GM21576 (cell line): Measurements from ENCODE around the gene TLDC2.
A peak's percentile ranks its signal among the peaks of the same experiment; 100 is the strongest.
"Not testable (repeated sequence)": the region's sequence is repeated elsewhere in the genome, so short reads cannot be mapped to it uniquely, and the experiment has no call there.

ENCODE experiments used
- ATAC-seq: cut with Tn5 transposase; IDR thresholded peaks from one replicate; pipeline ENCODE4 v1.9.1; 2021; ENCODE audit warnings: mild to moderate bottlenecking, moderate library complexity; ENCODE audit not compliant: unreplicated experiment

Gene TLDC2

DNA sequence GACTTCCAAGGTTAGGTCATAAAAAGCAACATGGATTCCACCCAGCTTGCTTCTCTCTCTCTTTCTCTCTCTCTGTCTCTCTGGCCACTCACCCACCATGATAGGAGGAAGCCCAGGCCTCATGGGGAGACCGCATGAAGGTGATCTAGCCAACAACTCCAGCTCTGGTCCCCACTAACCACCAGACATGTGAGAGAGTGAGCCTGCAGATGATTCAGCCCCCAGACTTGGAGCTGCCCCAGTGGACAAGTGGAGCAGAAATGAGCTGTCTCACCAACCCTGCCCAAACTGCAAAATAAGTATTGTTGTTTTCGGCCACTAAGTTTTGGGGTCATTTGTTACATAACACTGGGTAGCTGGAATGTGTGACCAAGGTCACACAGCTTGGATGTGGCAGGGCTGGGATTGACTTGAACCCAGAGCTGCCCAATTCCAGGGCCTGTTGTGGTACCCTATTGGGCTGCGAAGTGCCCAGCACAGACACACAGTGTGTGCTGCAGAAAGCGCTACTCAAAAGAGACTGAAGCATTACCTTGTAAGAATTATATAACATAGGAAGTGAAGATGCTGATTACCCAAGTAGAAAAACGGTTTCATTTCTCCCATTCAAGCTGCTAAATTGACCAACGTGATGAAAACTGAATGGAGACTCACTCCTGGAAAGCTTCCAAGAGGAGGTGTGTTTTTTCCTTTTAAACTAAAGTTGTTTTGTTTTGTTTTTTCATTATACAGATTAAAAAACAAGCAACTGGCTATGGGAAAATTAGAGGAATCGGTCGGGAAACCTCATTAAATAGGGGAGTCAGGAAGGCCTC, 9.1 kb upstream of the TLDC2 start:
- no peak for ATAC-seq

DNA sequence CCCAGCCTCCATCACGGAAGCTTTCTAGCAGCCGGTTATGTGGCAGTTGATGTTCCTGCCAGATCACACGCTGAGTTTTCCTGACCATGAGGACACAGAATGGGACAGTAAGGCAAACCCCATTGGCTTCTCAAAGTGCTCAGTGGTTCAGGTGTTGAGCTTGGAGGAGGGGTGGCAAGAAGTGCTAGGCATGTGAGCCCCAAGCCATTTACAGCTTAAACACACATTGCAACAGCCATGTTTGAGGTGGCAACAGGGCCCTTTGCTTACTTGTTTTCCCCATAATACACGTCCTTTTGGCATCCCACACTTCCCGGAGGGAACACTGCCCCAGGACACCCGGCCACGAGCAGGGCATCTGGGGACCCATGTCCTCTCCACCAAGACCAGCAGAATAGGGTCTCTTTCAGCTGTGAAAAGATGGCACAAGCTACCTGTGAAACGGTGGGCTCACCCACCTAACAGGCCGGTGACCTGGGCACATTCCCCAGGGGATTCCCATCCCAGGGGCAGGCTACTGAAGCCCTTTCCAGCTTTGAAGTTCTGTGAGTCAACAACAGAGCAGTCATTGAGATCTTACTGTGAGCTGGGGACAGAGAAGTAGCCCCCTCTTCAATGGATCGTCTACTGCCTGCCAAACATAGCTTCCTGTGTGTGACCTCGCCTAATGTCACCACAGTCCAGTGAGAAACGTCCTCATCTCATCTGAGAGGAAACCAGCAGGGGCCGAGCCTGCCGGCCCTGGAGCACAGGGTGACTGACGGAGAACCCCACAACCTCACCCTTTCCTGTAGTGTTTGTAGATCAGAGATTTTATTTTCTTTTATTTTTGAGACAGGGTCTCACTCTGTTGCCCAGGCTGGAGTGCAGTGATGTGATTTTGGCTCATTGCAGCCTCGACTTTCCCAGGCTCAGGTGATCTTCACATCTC, 4.0 kb upstream of the TLDC2 start:
- no peak for ATAC-seq

- no peak for ATAC-seq
Measured at GRCh38 chr20:36872852-36873251, 3.1 kb upstream of the TLDC2 start.

DNA sequence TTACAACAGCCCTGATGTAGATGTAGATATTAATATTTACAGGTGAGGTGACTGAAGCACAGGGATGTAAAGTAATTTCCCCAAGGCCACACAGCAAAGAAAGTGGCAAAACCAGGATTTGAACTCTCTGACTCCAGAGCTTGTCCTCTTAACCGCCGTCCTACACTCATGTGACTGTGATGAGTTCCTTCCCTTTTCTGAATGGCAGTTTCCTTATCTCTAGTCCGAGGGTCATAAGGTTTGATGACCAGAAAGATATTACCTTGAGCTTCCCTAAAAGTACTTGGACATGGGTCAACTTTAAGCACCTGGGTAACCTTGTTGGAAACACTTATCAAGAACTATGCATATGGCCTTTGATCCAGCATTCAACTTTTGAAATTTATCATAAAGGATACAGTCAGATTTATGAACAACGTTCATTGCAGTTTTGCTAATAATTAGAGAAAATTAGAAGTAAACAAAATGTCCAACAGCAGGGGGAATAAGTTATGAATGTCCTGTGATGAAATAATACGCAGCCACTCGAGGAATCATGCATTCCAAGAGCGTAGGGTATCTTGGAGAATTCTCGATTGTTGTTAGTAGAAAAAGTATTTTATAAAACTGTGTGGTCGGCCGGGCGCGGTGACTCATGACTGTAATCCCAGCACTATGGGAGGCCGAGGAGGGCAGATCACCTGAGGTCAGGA, 2.3 kb upstream of the TLDC2 start:
- ATAC-seq: no peak

DNA sequence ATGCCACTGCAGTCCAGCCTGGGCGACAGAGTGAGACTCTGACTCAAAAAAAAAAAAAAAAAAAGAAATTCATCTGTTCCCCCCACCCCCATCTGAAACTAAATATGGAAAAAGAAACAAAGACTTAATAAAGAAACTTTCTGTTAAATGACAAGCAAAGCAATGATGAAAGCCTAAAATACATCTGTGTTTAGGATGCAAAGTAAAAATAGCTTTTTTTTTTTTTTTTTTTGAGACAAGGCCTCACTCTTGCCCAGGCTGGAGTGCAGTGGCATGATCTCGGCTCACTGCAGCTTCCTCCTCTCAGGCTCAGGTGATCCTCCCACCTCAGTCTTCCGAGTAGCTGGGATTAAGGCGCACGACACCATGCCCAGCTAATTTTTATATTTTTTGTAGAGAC, 845 bp upstream of the TLDC2 start:
- not testable (repeated sequence) for ATAC-seq

DNA sequence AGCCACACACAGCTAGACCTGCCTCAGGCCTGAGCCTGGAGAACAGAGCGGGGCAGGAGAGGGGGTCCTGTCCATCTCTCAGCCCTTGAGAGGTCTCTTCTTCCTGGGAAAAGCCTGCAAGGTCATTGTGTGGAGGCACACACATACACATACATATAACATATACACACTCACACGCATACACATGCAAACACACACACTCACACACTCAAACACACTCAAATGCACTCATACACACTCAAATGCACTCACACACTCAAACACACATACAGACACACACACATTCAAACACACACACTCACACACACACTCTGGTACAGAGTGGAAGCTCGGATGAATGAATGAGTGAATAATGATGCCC, 515 bp downstream of the TLDC2 start:
- no peak for ATAC-seq

DNA sequence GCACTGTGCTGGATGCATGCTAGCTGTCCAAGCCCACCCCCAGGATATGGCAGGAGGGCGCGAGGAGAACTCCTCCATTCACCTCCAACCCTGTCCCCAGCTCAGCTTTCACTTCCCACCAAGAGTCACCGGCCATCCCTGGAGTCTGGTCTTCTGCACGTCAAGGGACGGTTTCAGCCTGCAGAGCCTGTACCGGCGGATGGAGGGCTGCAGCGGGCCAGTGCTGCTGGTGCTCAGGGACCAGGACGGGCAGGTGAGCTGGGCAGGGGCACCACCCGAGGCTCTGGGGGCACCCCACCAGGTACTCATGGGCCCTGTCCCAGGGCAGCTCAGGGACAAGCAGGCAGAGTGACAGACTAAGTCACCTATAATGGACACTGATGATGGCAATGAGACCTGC, 3.0 kb downstream of the TLDC2 start:
- ATAC-seq: no peak

DNA sequence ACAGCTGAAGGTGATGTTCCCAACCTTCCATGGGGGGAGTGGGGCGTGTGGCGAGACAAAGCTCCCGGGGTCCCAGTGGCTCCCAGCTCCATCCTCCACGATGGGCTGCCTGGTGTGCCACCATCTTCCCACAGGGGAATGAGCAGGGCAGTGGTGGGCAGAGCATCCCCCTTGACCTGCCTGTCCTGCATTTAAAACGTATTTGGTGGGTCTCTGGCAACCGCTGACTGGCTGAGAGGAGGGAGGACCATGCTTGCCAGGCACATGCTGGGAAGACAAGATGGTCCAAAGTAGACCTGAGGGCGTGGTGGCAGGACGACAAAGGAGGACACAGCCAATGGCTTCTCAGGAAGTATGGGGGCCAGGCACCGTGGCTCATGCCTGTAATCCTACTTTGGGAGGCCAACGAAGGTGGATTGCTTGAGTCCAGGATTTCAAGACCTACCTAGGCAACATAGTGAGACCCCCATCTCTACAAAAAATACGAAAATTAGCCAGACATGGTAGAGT, 4.9 kb downstream of the TLDC2 start:
- no peak for ATAC-seq

DNA sequence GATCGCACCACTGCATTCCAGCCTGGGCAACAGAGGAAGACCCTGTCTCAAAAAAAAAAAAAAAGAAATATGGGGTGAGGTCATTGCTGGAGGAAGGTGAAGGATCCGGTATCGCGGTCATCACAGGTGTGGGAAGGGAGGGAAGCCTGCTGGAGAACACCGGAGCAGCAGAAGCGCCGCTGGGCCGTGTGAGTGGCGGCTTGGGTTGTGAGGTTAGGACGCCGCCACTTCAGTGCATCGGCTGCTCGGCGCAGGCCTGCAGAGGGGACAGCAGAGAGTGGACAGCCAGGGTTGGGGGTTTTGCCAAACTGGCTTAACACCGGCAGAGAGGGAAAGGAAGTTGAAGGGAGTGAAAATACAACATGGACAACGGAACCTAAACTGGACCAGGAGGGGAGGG, 5.4 kb downstream of the TLDC2 start:
- no peak for ATAC-seq

- no peak for ATAC-seq
Measured at GRCh38 chr20:36881888-36882287, 6.0 kb downstream of the TLDC2 start.

GRCh38 chr20:36883977-36884535, 8.1 kb downstream of the TLDC2 start:
- ATAC-seq: no peak

GRCh38 chr20:36885356-36885755, 9.4 kb downstream of the TLDC2 start:
- no peak for ATAC-seq

- ATAC-seq: peak; percentile 60
Measured at GRCh38 chr20:36886859-36887751, 11.2 kb downstream of the TLDC2 start.

- no peak for ATAC-seq
Measured at GRCh38 chr20:36887752-36888090, 11.8 kb downstream of the TLDC2 start.

- no peak for ATAC-seq
Measured at GRCh38 chr20:36888880-36889516, 13.1 kb downstream of the TLDC2 start.

- no peak for ATAC-seq
Measured at GRCh38 chr20:36890586-36890985, 14.6 kb downstream of the TLDC2 start.

DNA sequence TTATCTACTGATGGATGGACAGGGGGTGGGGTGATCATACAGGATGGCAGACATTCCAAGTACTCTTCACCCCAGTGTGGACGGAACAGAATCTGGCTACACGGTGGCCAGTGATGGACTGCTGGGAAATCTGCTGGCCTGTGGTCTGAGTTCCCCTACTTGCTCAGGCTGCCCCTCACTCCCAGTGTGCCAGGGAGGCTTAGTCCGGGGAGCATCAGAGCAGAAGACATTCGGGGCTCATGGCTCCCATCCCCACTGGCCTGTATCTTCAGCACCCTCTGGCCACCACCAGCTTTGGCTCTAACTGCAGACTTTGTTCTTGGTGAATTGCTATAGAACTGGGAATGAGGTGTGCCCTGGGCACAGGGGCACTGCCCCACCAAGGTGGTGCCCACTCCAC, 15.3 kb downstream of the TLDC2 start:
- ATAC-seq: no peak

DNA sequence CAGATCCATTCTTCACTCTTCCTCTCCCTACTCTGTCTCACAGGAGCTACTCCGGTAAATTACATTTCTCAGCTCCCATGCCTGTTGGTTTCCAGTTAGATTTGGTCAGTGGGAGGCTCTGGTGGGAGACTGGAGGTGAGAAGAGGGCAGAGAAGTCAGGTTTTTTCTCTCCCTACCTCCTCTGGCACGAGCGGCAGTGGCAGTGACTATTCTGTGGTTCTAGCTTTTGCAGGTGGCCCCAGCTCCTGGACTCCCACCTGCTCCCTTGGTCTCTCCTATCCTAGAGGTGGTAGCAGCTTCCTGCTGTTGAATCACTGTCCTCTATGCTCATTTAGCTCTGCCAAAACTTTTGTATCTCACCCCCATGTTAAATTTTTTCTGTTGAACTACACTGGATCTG, 17.9 kb downstream of the TLDC2 start:
- no peak for ATAC-seq

GRCh38 chr20:36895036-36895435, 19.1 kb downstream of the TLDC2 start:
- no peak for ATAC-seq

- no peak for ATAC-seq
Measured at GRCh38 chr20:36904690-36905089, 28.8 kb downstream of the TLDC2 start.
